DMS79 treated with DMSO at 0.1 percent for 48 hours (cell line): ENCODE results near the gene NPIPB4.
"Not testable (repeated sequence)": the region's sequence is repeated elsewhere in the genome, so short reads cannot be mapped to it uniquely, and the experiment has no call there.

Experiments used
- DNase-seq: peaks from one replicate; lab custom pipeline; 2025; lab: John Stamatoyannopoulos, UW

Gene NPIPB4

DNA sequence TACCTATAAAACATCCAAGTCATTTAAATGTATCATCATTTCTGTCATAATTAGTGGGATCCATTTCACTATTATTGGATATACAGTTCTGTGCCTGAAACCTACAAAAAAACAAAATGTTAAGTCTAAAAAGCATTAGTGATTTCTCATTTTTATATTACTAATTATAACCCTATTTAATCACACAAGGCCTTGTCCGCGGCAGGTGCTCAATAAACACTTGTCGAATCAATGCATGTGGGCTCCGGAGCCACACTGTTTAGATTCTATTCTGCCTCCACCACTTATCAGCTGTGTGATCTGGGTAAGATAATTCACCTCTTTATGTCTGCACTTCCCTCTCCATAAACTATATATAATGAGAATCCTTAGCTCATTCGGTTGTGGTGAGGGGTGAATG lies at the start of gene NPIPB4:
NPIPB4 (minus strand) TSS at position 101 of the 400 bp plus-strand sequence. CDS start 378 bp downstream, outside the sequence.
- DNase-seq, result not testable (repeated sequence)

DNA sequence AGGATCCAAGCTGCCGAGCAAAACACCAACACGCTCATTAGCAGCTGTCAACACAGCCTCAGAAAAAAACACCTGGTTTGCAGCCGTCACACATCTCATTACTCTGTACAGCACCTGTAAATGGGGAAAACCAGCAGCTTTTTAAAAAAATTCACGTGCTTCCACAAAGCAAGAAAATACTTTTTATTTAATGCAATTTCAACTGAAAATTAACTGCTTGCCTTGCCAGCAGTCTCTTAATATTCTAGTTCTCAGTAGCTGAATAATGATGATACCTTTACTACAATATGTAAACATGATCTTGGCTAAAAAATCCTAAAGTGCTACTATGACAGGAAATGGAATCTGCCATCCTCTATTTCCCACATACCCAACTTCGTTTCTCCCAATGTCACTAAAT lies 41.4 kb upstream of the NPIPB4 start:
- DNase-seq, result not testable (repeated sequence)

- DNase-seq, result not testable (repeated sequence)
These were observed 24.4 kb upstream of the NPIPB4 start for GRCh38 chr16:21881988-21882387.

DNA sequence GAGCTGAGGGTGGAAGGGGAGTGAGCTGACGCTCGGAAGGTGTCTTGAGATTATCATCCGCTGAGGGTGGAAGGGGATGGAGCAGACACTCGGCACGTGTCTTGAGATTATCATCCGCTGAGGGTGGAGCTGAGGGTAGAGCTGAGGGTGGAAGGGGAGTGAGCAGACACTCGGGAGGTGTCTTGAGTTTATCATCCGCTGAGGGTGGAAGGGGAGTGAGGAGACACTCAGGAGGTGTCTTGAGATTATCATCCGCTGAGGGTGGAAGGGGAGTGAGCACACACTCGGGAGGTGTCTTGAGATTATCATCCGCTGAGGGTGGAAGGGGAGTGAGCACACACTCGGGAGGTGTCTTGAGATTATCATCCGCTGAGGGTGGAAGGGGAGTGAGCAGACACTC lies 20.4 kb downstream of the NPIPB4 start:
- not testable (repeated sequence) for DNase-seq

DNA sequence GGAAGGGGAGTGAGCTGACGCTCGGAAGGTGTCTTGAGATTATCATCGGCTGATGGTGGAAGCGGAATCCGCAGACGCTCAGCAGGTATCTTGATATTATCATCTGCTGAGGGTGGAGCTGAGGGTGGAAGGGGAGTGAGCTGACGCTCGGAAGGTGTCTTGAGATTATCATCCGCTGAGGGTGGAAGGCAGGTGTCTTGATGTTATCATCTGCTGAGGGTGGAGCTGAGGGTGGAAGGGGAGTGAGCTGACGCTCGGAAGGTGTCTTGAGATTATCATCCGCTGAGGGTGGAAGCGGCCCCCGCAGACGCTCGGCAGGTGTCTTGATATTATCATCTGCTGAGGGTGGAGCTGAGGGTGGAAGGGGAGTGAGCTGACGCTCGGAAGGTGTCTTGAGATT lies 21.2 kb downstream of the NPIPB4 start:
- DNase-seq, result not testable (repeated sequence)

DNA sequence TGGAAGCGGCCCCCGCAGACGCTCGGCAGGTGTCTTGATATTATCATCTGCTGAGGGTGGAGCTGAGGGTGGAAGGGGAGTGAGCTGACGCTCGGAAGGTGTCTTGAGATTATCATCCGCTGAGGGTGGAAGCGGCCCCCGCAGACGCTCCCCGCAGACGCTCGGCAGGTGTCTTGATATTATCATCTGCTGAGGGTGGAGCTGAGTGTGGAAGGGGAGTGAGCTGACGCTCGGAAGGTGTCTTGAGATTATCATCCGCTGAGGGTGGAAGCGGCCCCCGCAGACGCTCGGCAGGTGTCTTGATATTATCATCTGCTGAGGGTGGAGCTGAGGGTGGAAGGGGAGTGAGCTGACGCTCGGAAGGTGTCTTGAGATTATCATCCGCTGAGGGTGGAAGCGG lies 21.8 kb downstream of the NPIPB4 start:
- DNase-seq, result not testable (repeated sequence)

DNA sequence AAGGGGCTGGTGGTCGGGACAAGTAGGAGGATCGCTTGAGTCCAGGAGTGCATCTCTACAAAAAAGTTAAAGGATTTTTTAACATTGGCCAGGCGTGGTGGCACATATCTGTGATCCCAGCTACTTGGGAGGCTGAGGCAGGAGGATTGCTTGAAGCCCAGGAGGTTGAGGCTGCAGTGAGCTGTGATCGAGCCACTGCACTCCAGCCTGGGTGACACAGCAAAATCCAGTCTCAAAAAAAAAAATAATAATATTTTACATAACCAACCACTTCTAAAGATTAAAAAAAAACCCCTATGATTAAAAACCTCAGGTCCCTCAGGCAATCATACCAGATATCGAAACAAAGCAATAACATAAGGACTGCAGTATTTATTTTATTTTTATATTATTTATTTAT lies 23.3 kb downstream of the NPIPB4 start:
- DNase-seq, result not testable (repeated sequence)

- DNase-seq, result peak; percentile 14
These were observed 27.6 kb downstream of the NPIPB4 start for GRCh38 chr16:21829929-21830328.

DNA sequence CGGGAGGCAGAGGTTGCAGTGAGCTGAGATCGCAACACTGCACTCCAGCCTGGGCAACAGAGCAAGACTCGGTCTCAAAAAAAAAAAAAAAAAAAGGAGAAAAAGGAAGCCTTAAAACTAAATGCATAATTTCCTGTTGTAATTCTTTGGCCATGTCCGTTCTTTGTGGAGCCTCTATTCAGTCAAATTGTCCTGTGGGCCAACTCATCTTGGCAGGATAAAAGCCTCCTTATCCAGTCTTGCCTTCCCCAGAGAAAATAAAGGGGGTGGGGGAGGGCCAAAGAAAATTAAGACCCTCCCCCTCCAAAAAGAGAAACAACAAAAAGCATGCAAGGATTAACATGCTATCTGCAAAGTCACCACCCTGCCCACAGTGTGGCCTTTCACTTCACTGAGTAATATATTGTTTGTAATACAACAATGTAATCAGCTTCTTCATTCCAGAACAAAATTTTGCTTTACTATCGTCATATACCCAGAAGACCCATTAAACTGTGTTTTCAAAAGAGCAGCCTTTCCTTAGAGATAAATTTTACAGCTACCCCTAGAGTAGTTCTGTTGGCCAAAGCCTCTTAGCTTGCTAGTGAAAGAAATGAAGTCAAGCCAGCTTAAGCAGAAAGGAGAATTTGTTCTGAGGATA lies 31.4 kb downstream of the NPIPB4 start:
- not testable (repeated sequence) for DNase-seq

DNA sequence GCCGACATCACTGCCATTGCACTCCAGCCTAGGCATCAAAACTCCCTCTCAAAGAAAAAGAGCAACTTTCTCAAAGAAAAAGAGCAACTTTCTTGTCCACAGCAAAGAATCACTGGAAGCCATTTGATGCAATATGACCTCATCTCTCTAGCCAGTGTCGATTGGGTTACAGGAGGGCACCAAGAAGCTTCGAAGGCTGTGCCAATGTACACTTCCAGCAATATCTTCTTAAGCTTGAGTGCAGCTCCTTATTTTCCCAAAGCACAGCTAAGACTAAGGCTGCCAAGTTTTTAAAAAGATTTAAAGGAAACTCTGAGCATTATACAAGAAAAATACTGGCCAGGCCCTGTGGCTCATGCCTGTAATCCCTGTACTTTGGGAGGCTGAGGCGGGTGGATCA lies 32.0 kb downstream of the NPIPB4 start:
- not testable (repeated sequence) for DNase-seq

- not testable (repeated sequence) for DNase-seq
These were observed 34.3 kb downstream of the NPIPB4 start for GRCh38 chr16:21823258-21823657.

- not testable (repeated sequence) for DNase-seq
These were observed 36.6 kb downstream of the NPIPB4 start for GRCh38 chr16:21820908-21821465.

DNA sequence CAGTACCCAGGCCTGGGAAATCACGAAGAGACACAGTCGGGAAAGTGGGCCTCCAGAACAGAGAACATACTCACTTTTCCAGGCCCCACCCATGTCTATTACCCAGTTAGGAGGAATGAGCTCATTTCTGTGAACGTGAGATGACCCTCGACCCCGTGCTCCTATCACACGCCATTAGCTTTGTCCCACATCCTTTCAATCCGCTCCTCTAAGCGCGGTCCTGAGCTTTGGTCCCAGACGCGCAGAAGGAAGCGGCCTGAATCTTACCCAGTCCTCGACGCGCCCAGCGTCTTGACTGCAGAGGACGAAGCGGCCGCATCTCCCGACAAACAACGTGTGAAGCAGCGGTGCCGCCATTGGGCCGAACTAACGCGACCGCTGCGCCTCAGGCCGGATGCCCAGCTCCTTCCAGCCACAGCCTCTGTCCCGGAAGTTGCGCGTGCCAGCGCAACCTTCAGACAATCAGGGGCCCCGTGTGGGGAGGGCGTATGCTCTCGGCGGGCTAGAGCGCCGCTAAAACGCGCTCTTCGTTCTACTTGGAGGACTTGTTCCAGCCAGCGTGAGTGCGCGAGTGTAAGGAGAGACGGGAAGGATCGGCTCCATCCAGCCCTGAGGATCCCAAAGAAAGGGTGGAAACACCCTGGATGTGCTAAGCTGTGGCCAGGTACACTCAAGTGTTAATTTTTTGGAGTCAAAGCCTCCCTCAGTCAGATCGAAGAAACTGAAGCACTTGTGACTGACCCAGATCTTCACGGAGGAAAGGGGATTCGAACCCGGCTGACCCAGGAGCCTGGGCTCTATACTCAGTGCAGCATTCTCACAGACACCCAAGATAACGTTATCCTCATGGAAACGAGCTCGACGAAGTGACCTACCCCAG lies 37.3 kb downstream of the NPIPB4 start:
- DNase-seq, result peak; percentile 67

DNA sequence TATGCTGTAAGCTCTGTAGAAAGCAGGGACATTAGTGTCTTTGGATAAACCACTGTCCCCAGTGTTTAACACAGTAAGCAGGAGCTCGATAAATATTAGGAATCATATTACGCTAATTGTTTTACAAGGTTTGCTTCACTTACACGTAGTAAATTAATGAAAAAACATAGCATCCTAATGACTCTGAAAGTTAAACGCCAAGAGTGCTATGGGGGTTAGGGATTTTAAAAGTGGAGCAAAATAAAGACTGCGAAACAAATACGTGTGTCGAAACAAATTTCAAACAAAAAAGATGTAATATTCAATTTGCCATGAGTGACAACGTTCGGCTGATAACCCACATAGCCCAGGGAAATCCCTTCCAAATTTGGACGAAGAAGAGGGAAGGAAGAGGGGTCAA lies 37.9 kb downstream of the NPIPB4 start:
- not testable (repeated sequence) for DNase-seq

DNA sequence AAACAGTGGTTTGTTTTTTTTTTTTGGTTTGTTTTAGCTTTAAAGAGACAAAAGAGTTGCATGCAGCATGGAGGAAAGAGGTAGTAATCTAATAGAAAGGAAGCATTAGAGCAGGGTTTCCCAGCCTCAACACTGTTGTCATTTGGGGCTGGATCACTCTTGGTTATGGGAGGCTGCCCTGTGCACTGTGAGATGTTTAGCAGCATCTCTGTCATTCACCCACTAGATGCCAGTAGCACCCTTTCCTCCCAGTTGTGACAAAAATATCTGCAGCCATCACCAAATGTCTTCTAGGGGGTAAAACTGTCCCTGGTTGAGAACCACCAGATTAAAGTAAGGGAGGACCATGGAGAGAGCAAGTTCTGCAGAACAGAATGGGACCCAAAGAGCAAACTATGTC lies 40.5 kb downstream of the NPIPB4 start:
- not testable (repeated sequence) for DNase-seq

DNA sequence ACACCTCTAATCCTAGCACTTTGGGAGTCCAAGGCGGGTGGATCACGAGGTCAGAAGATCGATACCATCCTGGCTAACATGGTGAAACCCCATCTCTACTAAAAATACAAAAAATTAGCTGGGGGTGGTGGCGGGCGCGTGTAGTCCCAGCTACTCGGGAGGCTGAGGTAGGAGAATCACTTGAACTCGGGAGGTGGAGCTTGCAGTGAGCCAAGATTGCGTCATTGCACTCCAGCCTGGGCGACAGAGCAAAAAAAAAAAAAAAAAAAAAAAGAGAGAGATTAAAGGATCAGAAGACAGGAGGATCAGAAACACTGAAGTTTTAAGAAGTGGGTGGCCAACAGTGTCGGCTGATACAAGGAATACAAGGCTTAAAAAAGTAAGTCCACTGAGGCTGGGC lies 41.9 kb downstream of the NPIPB4 start:
- DNase-seq, result not testable (repeated sequence)

DNA sequence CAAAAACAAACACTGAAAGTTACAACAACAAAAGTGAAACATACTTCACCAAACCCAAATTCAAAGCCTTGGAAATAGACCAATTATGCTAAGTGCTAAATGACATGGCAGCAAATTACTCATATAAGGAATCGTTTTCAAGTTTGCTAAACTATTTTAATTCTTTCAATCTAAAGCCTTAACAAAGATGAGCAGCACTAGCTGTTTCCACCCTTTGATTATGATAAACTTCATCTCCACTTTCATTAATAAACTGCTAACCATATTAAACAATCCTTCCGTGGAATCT lies 55.2 kb downstream of the NPIPB4 start:
- not testable (repeated sequence) for DNase-seq

- DNase-seq, result not testable (repeated sequence)
These were observed 55.8 kb downstream of the NPIPB4 start for GRCh38 chr16:21801538-21802374.

GRCh38 chr16:21798601-21799000 lies 59.0 kb downstream of the NPIPB4 start:
- not testable (repeated sequence) for DNase-seq

- DNase-seq, result not testable (repeated sequence)
These were observed 64.2 kb downstream of the NPIPB4 start for GRCh38 chr16:21793310-21793709.

GRCh38 chr16:21790506-21790905 lies 67.0 kb downstream of the NPIPB4 start:
- not testable (repeated sequence) for DNase-seq
